GM23248 (cell line): ENCODE results near the gene ABCB1.

ENCODE experiments used
- EZH2 ChIP-seq: fragments of 200-600 bp; sonication (generic); IDR thresholded peaks from 2 replicates; pipeline ENCODE4 v1.6.1; 2018; ENCODE audit warnings: antibody characterized with exemption, mild to moderate bottlenecking; ENCODE audit not compliant: insufficient read depth, poor library complexity, severe bottlenecking
- EZH2phosphoT487 ChIP-seq: fragments of 200-600 bp; sonication (generic); IDR thresholded peaks from 2 replicates; pipeline ENCODE4 v1.6.1; 2018; ENCODE audit warnings: antibody characterized with exemption, moderate library complexity, mild to moderate bottlenecking, low read depth; ENCODE audit not compliant: insufficient read depth

- TF ChIP-seq EZH2 = no peak
- TF ChIP-seq EZH2phosphoT487 = no peak
These were observed 82.8 kb downstream of the ABCB1 start for GRCh38 chr7:87517891-87518290.
